Activated CD4-positive, alpha-beta T cell treated with anti-CD3 and anti-CD28 coated beads, Interleukin-2, amount 50 U/mL, for 24 hours (primary cell): ENCODE data around the gene CDKN2A.
"Not testable (repeated sequence)": the region's sequence is repeated elsewhere in the genome, so short reads cannot be mapped to it uniquely, and the experiment has no call there.

Experiments
- DNase-seq, 2 donors: peaks; one replicate each; pipeline ENCODE4 v3.0.0-alpha.2; 2020; ENCODE audit warnings: low read depth in 1 of 2, low spot score in 1 of 2

CDKN2A gene

DNA sequence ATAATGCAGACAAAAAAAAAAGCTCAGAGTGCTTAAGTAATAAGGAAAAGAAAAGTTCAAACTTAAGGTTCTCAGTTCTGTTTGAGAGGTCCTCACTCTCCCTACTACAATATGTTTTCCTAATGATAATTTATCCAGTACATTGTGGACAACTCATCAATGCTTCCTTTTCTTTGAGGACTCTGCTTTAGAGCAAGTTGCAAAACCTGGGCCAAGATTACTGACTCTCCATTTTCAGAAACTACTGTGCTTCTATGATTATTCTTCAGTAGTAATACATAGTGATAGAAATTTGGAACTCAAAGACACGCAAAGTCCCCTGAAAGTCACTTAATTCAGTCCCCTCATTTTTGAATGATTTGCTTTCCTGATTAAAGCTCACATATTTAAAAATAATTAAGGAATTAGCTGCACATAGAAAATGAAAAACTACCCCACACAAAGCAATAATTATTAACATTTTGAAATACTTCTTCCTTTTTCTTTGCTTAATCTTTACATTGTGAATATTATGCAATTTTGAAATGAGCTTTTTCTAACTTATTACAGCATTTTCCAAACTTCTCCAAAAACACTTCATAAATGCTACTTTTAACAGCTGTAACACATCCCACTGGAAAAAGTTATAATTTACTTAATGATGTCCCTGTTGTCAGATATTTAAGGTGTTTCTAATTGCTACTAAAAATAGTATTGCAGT lies 11.2 kb downstream of the CDKN2A start:
- no peak for DNase-seq

DNA sequence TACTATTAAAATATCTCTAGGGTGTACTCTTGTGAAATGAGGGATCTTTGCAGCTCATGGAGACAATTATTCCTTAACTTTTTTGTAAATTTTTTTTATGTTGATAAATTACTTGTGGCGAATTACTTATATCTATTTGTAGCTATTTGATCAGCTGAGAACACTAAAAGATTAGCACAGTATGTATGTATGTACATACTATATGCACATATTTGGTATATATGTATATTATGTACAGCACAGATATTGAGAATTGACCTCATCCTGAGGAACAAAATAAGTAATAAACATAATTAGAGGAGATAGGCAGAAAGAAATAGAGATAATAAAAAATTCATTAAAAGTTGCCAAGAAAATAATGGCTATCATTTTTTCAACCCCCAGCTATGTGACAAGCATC lies 11.8 kb downstream of the CDKN2A start:
- no peak for DNase-seq

- no peak for DNase-seq
Measured at GRCh38 chr9:21976334-21976875, 17.8 kb downstream of the CDKN2A start.

DNA sequence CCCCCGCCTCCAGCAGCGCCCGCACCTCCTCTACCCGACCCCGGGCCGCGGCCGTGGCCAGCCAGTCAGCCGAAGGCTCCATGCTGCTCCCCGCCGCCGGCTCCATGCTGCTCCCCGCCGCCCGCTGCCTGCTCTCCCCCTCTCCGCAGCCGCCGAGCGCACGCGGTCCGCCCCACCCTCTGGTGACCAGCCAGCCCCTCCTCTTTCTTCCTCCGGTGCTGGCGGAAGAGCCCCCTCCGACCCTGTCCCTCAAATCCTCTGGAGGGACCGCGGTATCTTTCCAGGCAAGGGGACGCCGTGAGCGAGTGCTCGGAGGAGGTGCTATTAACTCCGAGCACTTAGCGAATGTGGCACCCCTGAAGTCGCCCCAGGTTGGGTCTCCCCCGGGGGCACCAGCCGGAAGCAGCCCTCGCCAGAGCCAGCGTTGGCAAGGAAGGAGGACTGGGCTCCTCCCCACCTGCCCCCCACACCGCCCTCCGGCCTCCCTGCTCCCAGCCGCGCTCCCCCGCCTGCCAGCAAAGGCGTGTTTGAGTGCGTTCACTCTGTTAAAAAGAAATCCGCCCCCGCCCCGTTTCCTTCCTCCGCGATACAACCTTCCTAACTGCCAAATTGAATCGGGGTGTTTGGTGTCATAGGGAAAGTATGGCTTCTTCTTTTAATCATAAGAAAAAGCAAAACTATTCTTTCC lies 19.3 kb downstream of the CDKN2A start:
- no peak for DNase-seq

GRCh38 chr9:21974343-21974721 lies 19.9 kb downstream of the CDKN2A start:
- no peak for DNase-seq

DNA sequence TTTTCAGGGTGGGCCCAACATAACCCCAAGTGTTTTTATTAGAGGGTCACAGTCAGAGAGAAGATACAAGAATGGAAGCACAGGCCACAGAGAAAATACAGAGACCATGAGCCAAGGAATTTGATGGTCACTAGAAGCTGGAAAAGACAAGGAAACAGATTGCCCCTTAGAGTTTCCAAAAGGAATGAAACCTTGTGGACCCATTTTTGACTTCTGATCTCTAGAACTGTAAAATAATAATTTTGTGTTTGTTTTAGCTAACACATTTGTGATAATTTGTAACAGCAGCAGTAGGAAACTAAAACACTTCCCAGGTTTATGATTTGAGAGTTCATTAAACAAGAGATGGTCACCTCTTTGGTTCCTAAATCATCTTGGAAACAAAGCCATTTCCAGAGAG lies 21.8 kb downstream of the CDKN2A start:
- DNase-seq, result no peak

DNA sequence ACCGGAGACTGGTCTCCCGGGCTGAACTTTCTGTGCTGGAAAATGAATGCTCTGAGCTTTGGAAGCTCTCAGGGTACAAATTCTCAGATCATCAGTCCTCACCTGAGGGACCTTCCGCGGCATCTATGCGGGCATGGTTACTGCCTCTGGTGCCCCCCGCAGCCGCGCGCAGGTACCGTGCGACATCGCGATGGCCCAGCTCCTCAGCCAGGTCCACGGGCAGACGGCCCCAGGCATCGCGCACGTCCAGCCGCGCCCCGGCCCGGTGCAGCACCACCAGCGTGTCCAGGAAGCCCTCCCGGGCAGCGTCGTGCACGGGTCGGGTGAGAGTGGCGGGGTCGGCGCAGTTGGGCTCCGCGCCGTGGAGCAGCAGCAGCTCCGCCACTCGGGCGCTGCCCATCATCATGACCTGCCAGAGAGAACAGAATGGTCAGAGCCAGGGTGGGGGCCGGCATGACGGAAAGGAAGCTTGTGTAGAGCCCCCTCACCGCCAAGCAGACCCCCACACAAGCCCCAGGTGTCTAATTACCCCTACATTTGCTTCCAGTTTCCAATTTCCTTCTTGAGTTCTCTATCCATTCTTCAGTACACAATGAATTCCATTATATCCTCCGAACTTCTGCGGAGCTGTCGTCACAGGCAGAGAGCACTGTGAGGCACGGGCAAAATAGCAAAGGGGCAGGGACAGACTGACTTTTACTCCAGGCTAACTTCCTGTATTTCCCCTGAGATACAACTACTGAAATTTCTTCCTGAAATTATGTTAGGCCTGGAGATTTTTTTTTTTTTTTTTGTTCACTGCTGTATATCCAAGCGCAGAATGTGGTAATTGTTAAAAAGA lies 23.2 kb downstream of the CDKN2A start:
- no peak for DNase-seq

DNA sequence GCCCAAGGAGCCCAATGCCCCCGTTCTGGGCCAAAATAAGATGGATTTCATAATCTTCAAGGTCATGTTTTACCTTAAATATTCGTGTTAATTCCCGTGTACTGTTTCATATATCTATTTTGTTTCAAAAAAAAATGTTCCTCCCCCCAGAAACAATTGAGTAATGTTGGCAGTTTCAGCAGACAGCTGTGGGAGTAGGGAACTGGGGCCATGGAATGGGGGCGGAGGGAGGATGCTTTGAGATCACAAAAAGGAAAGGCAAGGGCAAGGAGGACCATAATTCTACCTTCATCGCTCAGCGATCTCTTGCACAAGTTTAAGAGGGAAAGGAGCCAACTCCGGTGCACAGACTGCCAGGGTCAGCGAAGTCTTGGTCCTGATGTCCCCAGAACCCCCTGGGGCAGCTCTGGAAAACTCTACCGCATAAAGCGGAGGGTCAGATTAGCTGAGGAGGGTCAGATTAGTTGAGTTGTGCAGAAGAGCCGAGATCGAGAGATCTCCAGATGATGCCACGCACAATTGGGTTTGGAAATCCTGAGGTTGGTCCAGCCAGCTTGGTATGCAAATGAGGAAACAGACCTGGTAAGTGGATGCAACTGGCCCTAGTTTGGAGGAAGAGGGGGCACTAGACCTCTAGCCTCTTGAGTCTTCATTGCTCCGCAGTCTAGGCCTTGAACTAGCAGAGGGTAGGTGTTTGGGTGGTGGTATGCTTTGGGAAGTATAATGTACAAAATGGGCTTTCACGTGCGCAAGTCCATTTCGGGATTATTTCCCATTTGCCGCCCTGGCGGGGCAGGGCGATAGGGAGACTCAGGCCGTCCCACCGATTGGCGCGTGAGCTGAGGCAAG lies 24.0 kb downstream of the CDKN2A start:
- no peak for DNase-seq

DNA sequence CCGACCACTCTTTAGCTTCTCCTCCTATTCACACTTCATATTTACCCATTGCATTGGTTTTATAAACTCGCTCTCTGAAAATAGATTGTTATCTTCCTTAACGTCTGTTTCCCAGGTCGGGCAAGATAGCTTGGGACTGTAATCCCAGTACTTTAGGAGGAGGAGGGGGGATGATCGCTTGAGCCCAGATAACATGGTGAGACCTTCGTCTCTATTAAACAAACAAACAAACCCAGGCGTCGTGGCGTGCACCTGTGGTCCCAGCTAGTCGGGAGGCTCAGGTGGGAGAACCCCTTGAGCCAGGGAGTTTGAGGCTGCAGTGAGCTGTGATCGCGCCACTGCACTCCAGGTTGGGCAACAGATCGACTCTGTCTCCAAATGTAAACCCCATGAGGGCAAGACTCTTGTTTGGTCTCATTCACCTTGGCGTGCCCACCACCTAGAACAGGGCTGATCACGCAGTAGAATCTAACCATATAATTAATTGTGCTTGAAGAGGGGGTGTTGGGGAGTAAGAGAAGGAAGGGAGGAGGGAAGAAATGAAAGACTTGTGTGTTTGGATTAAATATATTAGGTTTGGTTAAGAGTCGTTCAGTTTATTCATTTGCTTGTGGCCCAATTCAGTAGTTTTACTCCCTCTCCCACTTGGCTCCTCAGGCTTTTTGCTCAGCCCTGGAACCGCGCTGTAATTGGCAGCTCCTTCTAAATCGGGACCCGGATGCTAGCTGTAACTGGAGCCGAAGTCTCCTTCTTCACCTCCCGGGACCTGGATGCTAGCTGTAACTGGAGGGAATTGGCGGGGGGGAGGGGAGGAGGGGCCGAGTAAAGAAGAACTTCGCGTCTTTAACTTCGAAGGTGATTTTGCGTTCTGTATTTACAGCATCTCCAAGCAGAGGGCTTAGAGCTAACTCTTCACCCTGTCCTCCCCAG lies 24.9 kb downstream of the CDKN2A start:
- DNase-seq, result no peak

- DNase-seq, result no peak
Measured at GRCh38 chr9:21968331-21969010, 25.7 kb downstream of the CDKN2A start.

- no peak for DNase-seq
Measured at GRCh38 chr9:21967702-21968101, 26.5 kb downstream of the CDKN2A start.

DNA sequence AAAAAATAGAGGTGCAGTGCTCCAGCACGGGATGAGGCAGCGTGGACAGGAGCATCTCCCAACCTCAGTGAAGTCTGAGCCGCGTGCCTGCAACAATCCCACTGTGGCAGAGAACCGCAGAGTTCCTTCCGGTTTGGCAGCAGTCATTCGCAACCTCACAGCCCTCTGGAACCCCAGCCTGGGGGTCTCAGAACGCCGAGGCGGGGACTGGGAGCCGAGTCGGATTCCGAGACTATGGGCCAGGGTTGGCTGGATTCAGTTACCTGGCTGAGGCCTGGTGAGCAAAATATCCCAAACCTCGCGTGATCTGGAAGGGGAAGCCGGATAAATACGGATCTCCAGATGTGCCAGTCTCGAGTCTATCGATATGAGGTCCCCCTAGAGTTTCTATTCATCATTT lies 27.0 kb downstream of the CDKN2A start:
- DNase-seq, result no peak

DNA sequence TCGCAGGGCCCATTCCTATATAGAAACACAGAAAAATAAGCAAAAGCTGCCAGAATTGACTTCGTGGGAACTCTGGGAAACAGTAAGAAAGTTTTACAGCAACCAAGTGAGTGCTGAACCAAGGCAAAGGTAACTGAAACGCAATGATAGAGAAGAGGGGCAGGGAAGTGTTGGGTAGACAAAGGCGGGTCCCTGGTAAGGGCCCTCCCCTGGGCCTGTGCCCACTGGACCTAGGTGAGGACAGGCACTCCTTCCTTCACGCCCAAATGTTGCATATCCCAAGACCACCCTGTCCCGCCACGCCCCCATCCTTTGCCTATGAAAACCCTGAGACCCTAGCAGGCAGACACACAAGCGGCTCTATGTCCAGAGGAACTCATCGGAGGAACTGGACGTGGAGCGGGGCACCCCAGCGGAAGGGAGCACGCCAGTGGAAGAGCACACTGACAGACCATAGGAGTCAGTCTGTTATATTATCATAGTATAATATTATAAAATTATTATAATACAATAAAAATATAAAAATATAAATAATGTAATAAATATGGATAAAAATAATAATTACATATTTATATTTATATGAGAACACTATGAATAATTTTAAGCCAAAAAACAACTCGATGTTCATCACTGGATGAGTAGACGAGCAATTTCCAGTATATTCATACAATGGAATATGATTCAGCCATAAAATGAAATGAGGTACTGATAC lies 27.9 kb downstream of the CDKN2A start:
- no peak for DNase-seq

DNA sequence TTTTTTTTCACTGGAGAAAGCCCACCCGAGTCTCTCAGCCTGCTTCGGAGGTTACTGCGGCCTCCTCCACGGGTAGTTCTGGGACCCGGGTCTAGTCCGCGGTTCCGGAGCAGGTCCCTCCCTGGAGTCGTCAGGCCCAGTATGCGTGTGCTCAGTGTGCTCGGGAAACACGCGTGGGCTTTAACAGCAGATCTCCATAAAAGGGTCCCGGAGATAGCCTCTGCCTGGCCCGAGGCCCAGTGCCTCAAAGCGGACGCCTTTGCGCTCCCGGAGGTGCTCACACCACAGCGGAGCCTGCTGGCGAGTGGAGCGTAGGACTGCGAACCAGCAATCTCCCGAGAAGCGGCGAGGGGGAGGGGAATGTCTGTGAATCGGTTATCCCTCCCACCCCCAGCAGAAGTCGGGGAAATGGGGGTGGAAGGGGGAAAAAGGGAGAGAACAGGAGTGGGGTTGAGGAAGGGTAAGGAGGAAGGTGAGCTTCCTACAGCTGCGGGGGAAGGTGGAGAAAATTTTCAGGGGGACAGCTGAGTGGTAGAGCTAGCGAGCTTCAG lies 28.7 kb downstream of the CDKN2A start:
- DNase-seq, result no peak

- peak in 1 of 2 donors; percentile 26 for DNase-seq
Measured at GRCh38 chr9:21964925-21965385, 29.2 kb downstream of the CDKN2A start.

DNA sequence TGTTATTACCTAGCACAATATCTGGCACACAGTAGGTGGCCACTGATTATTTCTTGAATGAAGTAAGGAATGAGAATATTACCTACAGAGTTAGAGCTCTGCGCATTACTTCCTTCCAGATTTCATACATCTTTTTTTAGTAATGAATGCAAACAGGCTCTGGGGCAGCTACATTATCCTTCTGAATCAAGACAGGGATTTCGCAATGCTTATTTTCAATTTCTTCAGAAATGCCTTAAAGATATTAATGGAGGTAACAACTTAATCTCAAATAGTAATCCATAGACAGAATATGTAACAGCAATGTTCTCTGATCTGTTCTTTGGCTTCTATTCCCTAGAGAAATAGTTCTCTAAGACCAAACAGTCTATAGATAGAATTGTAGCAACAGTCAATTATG lies 32.6 kb downstream of the CDKN2A start:
- DNase-seq, result no peak

DNA sequence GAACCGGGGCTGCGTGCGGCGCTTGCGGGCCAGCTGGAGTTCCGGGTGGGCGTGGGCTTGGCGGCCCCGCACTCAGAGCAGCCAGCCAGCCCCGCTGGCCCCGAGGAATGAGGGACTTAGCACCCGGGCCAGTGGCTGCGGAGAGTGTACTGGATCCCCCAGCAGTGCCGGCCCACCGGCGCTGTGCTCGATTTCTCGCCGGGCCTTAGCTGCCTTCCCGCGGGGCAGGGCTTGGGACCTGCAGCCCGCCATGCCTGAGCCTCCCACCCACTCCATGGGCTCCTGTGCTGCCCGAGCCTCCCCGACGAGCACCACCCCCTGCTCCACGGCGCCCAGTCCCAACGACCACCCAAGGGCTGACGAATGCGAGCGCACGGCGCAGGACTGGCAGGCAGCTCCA lies 34.9 kb downstream of the CDKN2A start:
- DNase-seq, result not testable (repeated sequence)

GRCh38 chr9:21958833-21959232 lies 35.4 kb downstream of the CDKN2A start:
- DNase-seq, result no peak
